ENCODE results near the gene TMEM134.
"Not testable (repeated sequence)": the region's sequence is repeated elsewhere in the genome, so short reads cannot be mapped to it uniquely, and the experiment has no call there.

The TMEM134 gene, protein sequence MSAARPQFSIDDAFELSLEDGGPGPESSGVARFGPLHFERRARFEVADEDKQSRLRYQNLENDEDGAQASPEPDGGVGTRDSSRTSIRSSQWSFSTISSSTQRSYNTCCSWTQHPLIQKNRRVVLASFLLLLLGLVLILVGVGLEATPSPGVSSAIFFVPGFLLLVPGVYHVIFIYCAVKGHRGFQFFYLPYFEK

DNA sequence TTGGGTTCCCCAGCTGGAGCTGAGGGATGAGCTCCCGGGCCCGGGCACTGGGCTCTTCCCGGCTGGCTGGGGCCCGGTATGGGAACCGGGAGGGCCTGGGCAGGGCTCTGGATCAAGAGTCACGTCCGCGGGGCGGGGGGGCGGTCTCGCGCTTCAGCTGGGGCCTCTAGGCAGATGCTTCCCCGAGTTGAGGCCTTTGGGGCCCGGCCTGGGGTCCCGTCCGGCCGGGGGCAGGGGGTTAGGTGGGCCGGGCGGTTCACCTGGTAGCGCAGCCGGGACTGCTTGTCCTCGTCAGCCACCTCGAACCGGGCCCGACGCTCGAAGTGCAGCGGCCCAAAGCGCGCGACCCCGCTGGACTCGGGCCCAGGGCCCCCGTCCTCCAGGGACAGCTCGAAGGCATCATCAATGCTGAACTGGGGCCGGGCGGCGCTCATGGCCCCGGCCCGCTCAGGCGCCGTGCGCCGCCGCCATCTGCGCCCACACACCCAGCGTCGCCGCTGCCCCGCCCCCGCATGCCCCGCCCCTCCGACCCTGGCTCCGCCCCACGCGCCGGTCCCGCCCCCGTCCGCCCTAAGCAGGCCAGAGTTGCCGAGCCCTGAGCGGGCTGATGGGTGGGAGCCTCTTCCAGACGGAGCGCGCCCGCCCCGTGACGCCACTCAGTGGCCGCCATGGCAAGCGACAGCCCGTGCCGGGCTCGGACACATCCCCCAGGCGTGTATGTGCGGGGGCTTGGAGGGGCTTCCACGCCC lies at the start of gene TMEM134:
Gene TMEM134, minus strand, starts transcription at position 493 of the 749 bp plus-strand sequence. Its CDS starts 59 bp downstream, at position 434.
- FAIRE-seq (no peak), DNase-seq (ENCODE audit: insufficient read length, low spot score) (peak; percentile 87)
- TF ChIP-seq, protein P1, sequence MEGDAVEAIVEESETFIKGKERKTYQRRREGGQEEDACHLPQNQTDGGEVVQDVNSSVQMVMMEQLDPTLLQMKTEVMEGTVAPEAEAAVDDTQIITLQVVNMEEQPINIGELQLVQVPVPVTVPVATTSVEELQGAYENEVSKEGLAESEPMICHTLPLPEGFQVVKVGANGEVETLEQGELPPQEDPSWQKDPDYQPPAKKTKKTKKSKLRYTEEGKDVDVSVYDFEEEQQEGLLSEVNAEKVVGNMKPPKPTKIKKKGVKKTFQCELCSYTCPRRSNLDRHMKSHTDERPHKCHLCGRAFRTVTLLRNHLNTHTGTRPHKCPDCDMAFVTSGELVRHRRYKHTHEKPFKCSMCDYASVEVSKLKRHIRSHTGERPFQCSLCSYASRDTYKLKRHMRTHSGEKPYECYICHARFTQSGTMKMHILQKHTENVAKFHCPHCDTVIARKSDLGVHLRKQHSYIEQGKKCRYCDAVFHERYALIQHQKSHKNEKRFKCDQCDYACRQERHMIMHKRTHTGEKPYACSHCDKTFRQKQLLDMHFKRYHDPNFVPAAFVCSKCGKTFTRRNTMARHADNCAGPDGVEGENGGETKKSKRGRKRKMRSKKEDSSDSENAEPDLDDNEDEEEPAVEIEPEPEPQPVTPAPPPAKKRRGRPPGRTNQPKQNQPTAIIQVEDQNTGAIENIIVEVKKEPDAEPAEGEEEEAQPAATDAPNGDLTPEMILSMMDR (IDR thresholded peaks at IDR 0.05; ENCODE audit: insufficient read depth, missing control alignments): peak; percentile 47

DNA sequence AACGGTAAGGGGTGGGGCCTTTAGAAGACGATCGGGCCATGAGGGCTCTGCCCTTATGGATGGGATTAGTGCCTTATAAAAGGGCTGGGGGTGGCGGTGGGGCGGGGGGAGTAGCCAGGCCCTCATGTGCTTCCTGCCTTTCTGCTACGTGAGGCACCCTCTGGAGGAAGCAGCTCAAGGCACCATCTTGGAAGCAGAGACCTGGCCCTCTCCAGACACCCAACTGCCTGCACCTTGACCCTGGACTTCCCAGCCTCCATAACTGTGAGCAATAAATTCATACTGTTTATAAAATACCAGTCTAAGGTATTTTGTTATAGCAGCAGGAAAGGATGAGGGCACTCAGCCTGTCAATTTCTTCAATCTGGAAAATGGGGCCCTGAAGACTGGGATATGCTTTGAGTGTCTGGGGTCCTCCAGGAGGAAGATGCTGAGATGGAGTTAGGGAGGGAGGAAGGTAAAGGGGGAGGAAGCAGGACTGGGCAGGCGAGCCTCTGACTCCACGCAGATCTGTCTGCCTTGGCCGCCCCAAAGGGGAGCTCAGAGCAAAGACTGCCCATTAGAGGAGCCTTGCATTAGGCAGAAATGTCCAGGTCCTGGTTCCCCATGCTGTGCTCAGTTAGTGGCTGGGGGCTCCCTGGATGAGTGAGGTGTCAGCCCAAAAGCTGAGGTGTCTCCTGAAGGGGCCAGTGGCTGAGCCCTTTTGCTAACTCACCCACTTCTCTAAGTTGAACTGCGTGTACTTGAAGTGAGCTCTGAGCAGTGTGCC lies 48.9 kb upstream of the TMEM134 start:
- DNase-seq (ENCODE audit: insufficient read length, low spot score) (no peak), FAIRE-seq (no peak)
- TF ChIP-seq, protein P1 (IDR thresholded peaks at IDR 0.05; ENCODE audit: insufficient read depth, missing control alignments): no peak

GRCh38 chr11:67516806-67517205 lies 47.8 kb upstream of the TMEM134 start:
- DNase-seq (ENCODE audit: insufficient read length, low spot score) (no peak), FAIRE-seq (no peak)
- TF ChIP-seq, protein P1 (IDR thresholded peaks at IDR 0.05; ENCODE audit: insufficient read depth, missing control alignments): no peak

DNA sequence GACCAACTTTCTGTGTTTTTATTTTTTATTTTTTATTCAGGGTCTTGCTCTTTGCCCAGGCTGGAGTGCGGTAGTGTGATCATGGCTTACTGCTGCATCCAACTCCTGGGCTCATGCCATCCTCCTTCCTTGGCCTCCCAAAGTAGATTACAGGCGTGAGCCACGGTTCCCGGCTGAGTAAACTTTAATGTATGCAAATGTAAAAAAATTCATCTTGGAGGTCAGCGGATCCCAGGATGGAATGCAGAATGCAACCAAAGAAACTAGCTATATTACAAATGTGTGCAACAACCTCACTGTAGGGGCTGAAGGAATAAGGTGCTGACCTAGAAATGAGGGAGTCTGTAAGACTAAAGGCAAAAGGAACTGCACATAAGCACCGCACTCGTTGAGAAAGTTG lies 45.1 kb upstream of the TMEM134 start:
- DNase-seq (ENCODE audit: insufficient read length, low spot score) (no peak), FAIRE-seq (no peak)
- TF ChIP-seq, protein P1 (IDR thresholded peaks at IDR 0.05; ENCODE audit: insufficient read depth, missing control alignments): no peak

- FAIRE-seq; DNase-seq (ENCODE audit: insufficient read length, low spot score): not testable (repeated sequence)
Measured at GRCh38 chr11:67511558-67511957, 42.5 kb upstream of the TMEM134 start.

DNA sequence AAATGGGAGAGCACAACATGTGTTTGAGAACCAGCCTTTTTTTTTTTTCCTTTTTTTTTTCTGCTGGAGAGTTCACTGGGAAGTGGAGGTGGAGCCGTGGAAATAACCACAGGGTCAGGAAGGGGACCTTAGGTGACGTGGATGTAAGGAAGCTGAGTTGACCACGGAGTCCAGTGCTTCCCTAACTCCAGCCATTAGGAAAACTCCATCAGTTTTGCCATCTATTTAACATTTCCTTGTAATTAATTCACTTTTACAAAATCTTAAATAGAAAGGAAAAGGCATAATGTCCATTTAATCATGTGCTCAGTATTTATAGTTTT lies 40.9 kb upstream of the TMEM134 start:
- DNase-seq (ENCODE audit: insufficient read length, low spot score) (no peak), FAIRE-seq (no peak)
- TF ChIP-seq, protein P1 (IDR thresholded peaks at IDR 0.05; ENCODE audit: insufficient read depth, missing control alignments): no peak

DNA sequence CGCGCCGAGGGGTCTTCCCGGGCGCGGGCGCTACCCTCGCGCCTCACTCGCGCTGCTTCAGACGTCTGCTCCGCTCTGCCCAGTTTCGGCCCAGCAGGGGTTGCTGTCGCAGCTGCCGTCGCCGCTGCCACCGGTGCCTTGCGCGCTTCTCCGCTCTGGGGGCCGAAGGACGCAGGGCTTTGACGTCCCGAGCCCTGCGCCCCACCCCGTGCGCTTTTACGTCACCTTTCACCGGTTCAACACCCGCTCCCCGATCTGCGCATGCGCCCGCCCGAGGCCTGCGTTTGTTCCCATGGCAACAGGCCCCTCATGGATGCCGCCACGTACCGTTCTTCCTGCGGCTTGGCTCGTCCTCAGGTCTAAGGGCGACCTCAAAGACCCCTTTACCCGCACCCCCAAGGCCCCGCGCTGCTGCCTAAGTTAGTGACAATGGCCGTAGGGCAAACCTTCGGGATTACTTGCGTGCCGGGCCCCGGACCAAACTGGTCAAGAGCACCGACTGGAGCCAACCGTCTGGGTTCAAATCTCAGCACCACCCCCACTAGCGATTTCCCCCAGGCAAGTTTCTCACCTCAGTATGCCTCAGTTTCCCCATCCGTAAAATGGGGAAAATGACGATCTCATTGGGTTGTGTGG lies 39.6 kb upstream of the TMEM134 start:
- no peak for FAIRE-seq
- TF ChIP-seq, protein P1 (IDR thresholded peaks at IDR 0.05; ENCODE audit: insufficient read depth, missing control alignments): no peak
- DNase-seq (ENCODE audit: insufficient read length, low spot score): peak; percentile 89

Data from D721Med (cell line).